Adrenal gland (tissue), 12 donors: ENCODE data around the gene APOL2. TPM values are rescaled to one million over a fixed set of nuclear protein-coding genes. Genes with fewer than 3 reads are reported as not detected.

Source experiments
- DNase-seq, 7 donors: peaks; one replicate each; pipeline ENCODE4 v3.0.0-alpha.2; 2019 to 2020
- H3K27ac ChIP-seq, 5 donors: fragments of 200-600 bp; sonication (generic) in 4 of 5; 1 replicate in 3 of 5; 2 replicates in 2 of 5; pipeline versions ENCODE4 v1.5.1 to v1.8.0; 2016 to 2020; ENCODE audit warnings: mild to moderate bottlenecking in 1 of 5
- H3K27me3 ChIP-seq: fragments of 200-600 bp; 2 replicates; pipeline ENCODE4 v1.8.0; 2021
- H3K36me3 ChIP-seq, 2 donors: fragments of 200-600 bp; replicated peaks in 1 of 2; 1 replicate in 1 of 2; 2 replicates in 1 of 2; pipeline versions ENCODE4 v1.5.1 to v1.8.0; 2018 to 2022
- H3K4me1 ChIP-seq, 2 donors: fragments of 200-600 bp; replicated peaks in 1 of 2; 1 replicate in 1 of 2; 2 replicates in 1 of 2; pipeline versions ENCODE4 v1.5.1 to v1.8.0; 2018 to 2021
- H3K4me3 ChIP-seq, 4 donors: fragments of 200-600 bp; sonication (generic) in 3 of 4; one replicate each; pipeline ENCODE4 v1.5.1; 2016 to 2018
- H3K9me3 ChIP-seq, 3 donors: fragments of 200-600 bp; sonication (generic) in 1 of 3; replicated peaks in 1 of 3; 1 replicate in 2 of 3; 2 replicates in 1 of 3; pipeline versions ENCODE4 v1.5.1 to v1.8.0; 2016 to 2021
- CTCF ChIP-seq, 6 experiments: fragments of 450-650 bp in 4 of 6; fragments of 200-600 bp in 2 of 6; sonication (generic) in 1 of 6; IDR thresholded peaks; 1 replicate in 5 of 6; 2 replicates in 1 of 6; pipeline versions ENCODE4 v1.5.1 to v1.8.0; 2016 to 2021; ENCODE audit warnings: antibody characterized with exemption in 6 of 6, mild to moderate bottlenecking in 2 of 6, moderate library complexity in 1 of 6
- POLR2A ChIP-seq, 2 donors: fragments of 450-650 bp; IDR thresholded peaks; one replicate each; pipeline ENCODE4 v1.6.1; 2017; ENCODE audit warnings: antibody characterized with exemption in 2 of 2, mild to moderate bottlenecking in 2 of 2, moderate library complexity in 1 of 2
- WGBS, 4 donors: extraction: QIAGEN DNeasy Blood & Tissue Kit in 2 of 4; methylation state at CpG; one replicate each; pipeline versions ENCODE4 v1.1.5 to v1.1.7; 2013 to 2017; 5-methylcytosine and 5-hydroxymethylcytosine counted together
- intact Hi-C, 2 donors: fragments of 100-400 bp; cut with DNase I; formaldehyde crosslinking; loops; one replicate each; pipeline versions ENCODE4 v1.14.1 to v1.15.0; 2022 to 2023
- polyA plus RNA-seq, 3 donors: library from polyadenylated mRNA; stranded (reverse); fragments of 200-250 nt in 2 of 3; fragments of 350-450 nt in 1 of 3; fragmentation: Illumina TruSeq in 1 of 3; extraction: RNeasy Lipid Tissue Mini Kit (QIAGEN cat#74804) in 1 of 3; gene quantifications; one replicate each; pipeline ENCODE4 v1.2.3, GENCODE V29; 2013 to 2014
- total RNA-seq, 9 donors: library from RNA; depleted of rRNA in 4 of 9; stranded (reverse); fragments of >200 nt in 4 of 9; fragments of 120-200 nt in 1 of 9; fragmentation: NEBNext Ultra II Directional in 1 of 9; extraction: Animal tissue kit (Norgen Biotek cat#: 25700) in 1 of 9; gene quantifications; one replicate each; pipeline versions ENCODE4 v1.1.0 to v1.2.4, GENCODE V29; 2013 to 2023
- donor health status: healthy with polysubstance abuse.
- donor health status: Bipolar disorder and iron deficiency.
- donor health status: DM: yes; HTN: yes; CAD: no.
- donor health status: DM: no; HTN: no; CAD: no.
- donor health status: DM: no; HTN: no; CAD: no.
- donor health status: DM: yes; HTN: yes; CAD: no.

APOL2 gene
- total and polyA plus RNA-seq, 12 donors: 16.1 to 73.8 (median 40.0) TPM

GRCh38 chr22:36196254-36197064, 42.9 kb downstream of the APOL2 start:
- WGBS, 4 donors: 27 to 66% (median 51%) methylated on average over 6 of the region's 6 CpGs
- no peaks in the 10 kb centered on the region for H3K36me3 ChIP-seq
- H3K4me3 ChIP-seq: no peak overlapping the region
- TF ChIP-seq POLR2A (IDR thresholded peaks at IDR 0.05): no peak
- no peak for TF ChIP-seq CTCF (IDR thresholded peaks at IDR 0.05)
- DNase-seq: peak in 1 of 7 donors; percentile 39
- peaks cover 7 to 31% of the 10 kb centered on the region in 2 donors for H3K4me1 ChIP-seq
- intact Hi-C loops: loop anchor here (5.0 to 10.0 kb wide), 3 partner anchors 81 to 288 kb away; partner anchors contain the start of gene TXN2 (in 1 of the 2)
- H3K27ac ChIP-seq: peak overlapping the region in 2 of 5 donors; percentile 54 to 63
- no peaks in the 10 kb centered on the region for H3K27me3 ChIP-seq
- H3K9me3 ChIP-seq: no peaks in the 10 kb centered on the region

- intact Hi-C loops: loop anchor here (5.0 to 10.0 kb wide), 3 partner anchors 82 to 290 kb away; partner anchors contain the start of gene TXN2 (in 1 of the 2)
- no peak overlapping the region for H3K4me3 ChIP-seq
- peak; percentile 52 to 86 (median 73) for DNase-seq
- no peaks in the 10 kb centered on the region for H3K27me3 ChIP-seq
- peak overlapping the region in 1 of 5 donors; percentile 38 for H3K27ac ChIP-seq
- no peak for TF ChIP-seq POLR2A (IDR thresholded peaks at IDR 0.05)
- peak; percentile 73 to 83 (median 78) for TF ChIP-seq CTCF (IDR thresholded peaks at IDR 0.05)
- no peaks in the 10 kb centered on the region for H3K36me3 ChIP-seq
- H3K9me3 ChIP-seq: no peaks in the 10 kb centered on the region
- H3K4me1 ChIP-seq: peaks cover 7 to 33% of the 10 kb centered on the region in 2 donors
- 39 to 48% (median 45%) methylated on average over 5 of the region's 5 CpGs for WGBS, 4 donors
These were observed 44.4 kb downstream of the APOL2 start for GRCh38 chr22:36194971-36195370.

- TF ChIP-seq POLR2A (IDR thresholded peaks at IDR 0.05) (no peak), CTCF (IDR thresholded peaks at IDR 0.05) (no peak)
- H3K27ac ChIP-seq: peak overlapping the region in 1 of 5 donors; percentile 20
- WGBS, 4 donors: 60 to 76% (median 71%) methylated on average over 2 of the region's 2 CpGs
- DNase-seq: peak in 1 of 7 donors; percentile 42
- H3K36me3 ChIP-seq: no peaks in the 10 kb centered on the region
- peaks cover 7 to 33% of the 10 kb centered on the region in 2 donors for H3K4me1 ChIP-seq
- no peaks in the 10 kb centered on the region for H3K27me3 ChIP-seq
- H3K4me3 ChIP-seq: no peak overlapping the region
- intact Hi-C loops: loop anchor here (10.0 kb wide), 2 partner anchors 90 to 290 kb away; partner anchors contain the start of gene TXN2 (in 1 of the 2)
- H3K9me3 ChIP-seq: no peaks in the 10 kb centered on the region
These were observed 44.9 kb downstream of the APOL2 start for GRCh38 chr22:36194385-36194784.

GRCh38 chr22:36193577-36193976, 45.8 kb downstream of the APOL2 start:
- no peaks in the 10 kb centered on the region for H3K9me3 ChIP-seq
- TF ChIP-seq CTCF (IDR thresholded peaks at IDR 0.05): no peak
- TF ChIP-seq POLR2A (IDR thresholded peaks at IDR 0.05): no peak
- H3K36me3 ChIP-seq: no peaks in the 10 kb centered on the region
- H3K4me1 ChIP-seq: peaks cover 7 to 33% of the 10 kb centered on the region in 2 donors
- intact Hi-C loops: loop anchor here (10.0 kb wide), 2 partner anchors 91 to 291 kb away; partner anchors contain the start of gene TXN2 (in 1 of the 2)
- 66 to 70% (median 68%) methylated on average over 3 of the region's 3 CpGs for WGBS, 4 donors
- H3K27me3 ChIP-seq: no peaks in the 10 kb centered on the region
- peak overlapping the region in 1 of 5 donors; percentile 20 for H3K27ac ChIP-seq
- no peak for DNase-seq
- H3K4me3 ChIP-seq: no peak overlapping the region
